Right atrium auricular region (tissue), 2 donors: ENCODE results near the gene USP37. TPM values are rescaled to one million over a fixed set of nuclear protein-coding genes. Genes with fewer than 3 reads are reported as not detected.
"Not testable (repeated sequence)": the region's sequence is repeated elsewhere in the genome, so short reads cannot be mapped to it uniquely, and the experiment has no call there.

ENCODE experiments used
- DNase-seq: peaks from one replicate; pipeline ENCODE4 v3.0.0-alpha.2; 2019; ENCODE audit warnings: low spot score
- H3K27ac ChIP-seq, 2 donors: fragments of 200-600 bp; sonication (generic); 1 replicate in 1 of 2; 2 replicates in 1 of 2; pipeline ENCODE4 v1.5.1; 2016 to 2019
- H3K27me3 ChIP-seq, 2 donors: fragments of 200-600 bp; sonication (generic); one replicate each; pipeline versions ENCODE4 v1.5.1 to v1.6.0; 2017 to 2019
- H3K36me3 ChIP-seq: fragments of 200-600 bp; sonication (generic); one replicate; pipeline ENCODE4 v1.5.1; 2016
- H3K4me1 ChIP-seq, 2 donors: fragments of 200-600 bp; sonication (generic); one replicate each; pipeline versions ENCODE4 v1.5.1 to v1.6.0; 2017 to 2019
- H3K4me3 ChIP-seq, 2 donors: fragments of 200-600 bp; sonication (generic); 1 replicate in 1 of 2; 2 replicates in 1 of 2; pipeline ENCODE4 v1.5.1; 2017 to 2019; ENCODE audit warnings: mild to moderate bottlenecking in 1 of 2, moderate library complexity in 1 of 2
- H3K9me3 ChIP-seq, 2 donors: fragments of 200-600 bp; sonication (generic); one replicate each; pipeline ENCODE4 v1.5.1; 2019
- CTCF ChIP-seq, 2 donors: fragments of 200-600 bp; sonication (generic); IDR thresholded peaks; one replicate each; pipeline ENCODE4 v1.5.1; 2019; ENCODE audit warnings: antibody characterized with exemption in 2 of 2
- total RNA-seq, 2 donors: library from RNA; depleted of rRNA; stranded (reverse); fragments of >200 nt; gene quantifications; one replicate each; pipeline ENCODE4 v1.1.0, GENCODE V29; 2016

Gene USP37
- total RNA-seq, 2 donors from 2014 or later = 5.2 to 5.3 TPM

- TF ChIP-seq CTCF (IDR thresholded peaks at IDR 0.05) = no peak
- no peak for DNase-seq
- H3K27ac ChIP-seq = no peak overlapping the region
- H3K4me1 ChIP-seq = no peaks in the 10 kb centered on the region
- no peak overlapping the region for H3K4me3 ChIP-seq
- H3K27me3 ChIP-seq = no peaks in the 10 kb centered on the region
- no peaks in the 10 kb centered on the region for H3K9me3 ChIP-seq
- H3K36me3 ChIP-seq = peaks cover 64% of the 10 kb centered on the region
Measured at GRCh38 chr2:218547511-218547910, 20.6 kb downstream of the USP37 start.

DNA sequence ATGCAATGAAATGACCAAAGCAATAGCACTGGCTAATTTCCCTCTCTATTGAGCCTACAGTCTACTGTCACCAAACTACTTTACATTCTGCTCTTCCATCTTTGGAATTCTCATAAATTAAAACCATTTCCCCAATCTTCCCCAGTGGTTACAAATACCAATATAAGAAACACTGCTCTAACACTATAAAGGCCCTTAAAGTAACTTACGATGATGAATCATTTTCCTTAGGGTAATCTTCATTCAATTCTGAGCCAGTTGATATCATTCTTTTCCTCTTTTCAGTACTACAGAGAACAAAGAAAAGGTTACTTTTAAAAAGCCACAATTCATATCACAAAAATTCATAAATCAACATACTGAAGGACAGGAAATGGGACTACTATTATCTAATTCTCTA lies 22.1 kb downstream of the USP37 start:
- no peaks in the 10 kb centered on the region for H3K27me3 ChIP-seq
- H3K36me3 ChIP-seq = peaks cover 64% of the 10 kb centered on the region
- DNase-seq = no peak
- H3K9me3 ChIP-seq = no peaks in the 10 kb centered on the region
- no peak overlapping the region for H3K27ac ChIP-seq
- TF ChIP-seq CTCF (IDR thresholded peaks at IDR 0.05) = no peak
- no peaks in the 10 kb centered on the region for H3K4me1 ChIP-seq
- no peak overlapping the region for H3K4me3 ChIP-seq

DNA sequence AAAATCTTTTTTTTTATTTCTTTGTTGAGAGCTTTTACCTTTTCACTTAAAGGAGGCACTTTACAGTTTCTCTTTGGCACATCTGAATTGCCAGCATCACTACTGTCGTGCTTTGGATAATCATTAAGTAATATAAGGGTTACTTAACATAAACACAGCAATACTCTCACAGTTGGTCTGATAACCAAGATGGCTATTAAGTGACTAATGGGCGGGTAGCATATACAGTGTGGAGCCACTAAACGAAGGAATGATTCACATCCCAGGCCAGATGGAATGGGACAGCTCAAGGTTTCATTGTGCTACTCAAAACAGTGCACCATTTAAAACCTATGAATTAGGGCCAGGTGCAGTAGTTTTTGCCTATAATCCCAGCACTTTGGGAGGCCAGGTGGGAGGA lies 28.1 kb downstream of the USP37 start:
- H3K9me3 ChIP-seq = no peaks in the 10 kb centered on the region
- no peak overlapping the region for H3K4me3 ChIP-seq
- no peak for TF ChIP-seq CTCF (IDR thresholded peaks at IDR 0.05)
- peaks cover 53% of the 10 kb centered on the region for H3K36me3 ChIP-seq
- no peak for DNase-seq
- no peaks in the 10 kb centered on the region for H3K27me3 ChIP-seq
- H3K27ac ChIP-seq = no peak overlapping the region
- H3K4me1 ChIP-seq = no peaks in the 10 kb centered on the region

- Histone ChIP-seq H3K4me3 (no peak overlapping the region), H3K4me1 (no peaks in the 10 kb centered on the region), H3K36me3 (peaks cover 43% of the 10 kb centered on the region), H3K9me3 (no peaks in the 10 kb centered on the region), H3K27ac (no peak overlapping the region), H3K27me3 (no peaks in the 10 kb centered on the region)
- DNase-seq = no peak
- TF ChIP-seq CTCF (IDR thresholded peaks at IDR 0.05) = no peak
Measured at GRCh38 chr2:218536804-218537494, 31.2 kb downstream of the USP37 start.

DNA sequence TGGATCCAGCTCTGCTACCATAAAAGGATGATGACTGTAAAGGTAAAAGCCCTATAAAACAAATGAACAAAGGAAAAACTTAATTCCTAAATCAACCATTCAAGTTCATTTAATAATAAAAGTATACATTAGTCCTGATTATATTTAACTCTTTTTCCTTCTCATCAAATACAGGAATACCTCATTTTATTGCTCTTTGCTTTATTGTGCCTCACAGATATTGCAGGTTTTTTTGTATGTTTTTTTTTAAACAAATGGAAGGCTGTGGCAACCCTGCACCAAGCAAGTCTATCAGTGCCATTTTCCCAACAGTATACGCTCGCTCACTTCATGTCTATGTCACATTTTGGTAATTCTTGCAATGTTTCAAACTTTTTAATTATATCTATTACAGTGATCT lies 38.2 kb downstream of the USP37 start:
- no peaks in the 10 kb centered on the region for H3K9me3 ChIP-seq
- H3K4me3 ChIP-seq = no peak overlapping the region
- no peaks in the 10 kb centered on the region for H3K27me3 ChIP-seq
- H3K4me1 ChIP-seq = no peaks in the 10 kb centered on the region
- no peak for TF ChIP-seq CTCF (IDR thresholded peaks at IDR 0.05)
- H3K36me3 ChIP-seq = peaks cover 69% of the 10 kb centered on the region
- H3K27ac ChIP-seq = no peak overlapping the region
- DNase-seq = no peak

DNA sequence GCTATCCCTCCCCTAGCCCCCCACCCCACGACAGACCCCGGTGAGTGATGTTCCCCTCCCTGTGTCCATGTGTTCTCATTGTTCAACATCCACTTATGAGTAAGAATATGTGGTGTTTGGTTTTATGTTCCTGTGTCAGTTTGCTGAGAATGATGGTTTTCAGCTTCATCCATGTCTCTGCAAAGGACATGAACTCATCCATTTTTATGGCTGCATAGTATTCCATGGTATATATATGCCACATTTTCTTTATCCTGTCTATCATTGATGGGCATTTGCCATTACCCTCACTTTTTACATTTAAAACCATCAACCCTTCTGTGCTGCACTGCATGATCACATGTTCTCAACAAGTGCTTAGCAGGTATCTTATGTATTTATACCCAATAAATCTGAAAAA lies 39.7 kb downstream of the USP37 start:
- peaks cover 57% of the 10 kb centered on the region for H3K36me3 ChIP-seq

More for the DNA sequence above, 39.7 kb downstream of the USP37 start:
- H3K4me1 ChIP-seq, H3K27me3 ChIP-seq, H3K4me3 ChIP-seq, H3K27ac ChIP-seq, H3K9me3 ChIP-seq, DNase-seq: not testable (repeated sequence)
